PC-3 (cell line): Measurements from ENCODE around the gene ABHD12B. TPM values are rescaled to one million over a fixed set of nuclear protein-coding genes. Genes with fewer than 3 reads are reported as not detected.

ENCODE experiments used
- ATAC-seq: fragments of 200-7000 bp; cut with Tn5 transposase; 2 replicates; pipeline ENCODE4 v1.9.1; 2020; ENCODE audit warnings: mild to moderate bottlenecking, moderate library complexity
- BruUV-seq: library from RNA; stranded (reverse); fragments of 400-500 nt; replicated peaks from 2 replicates; lab custom pipeline; 2021; lab: Mats Ljungman, UMichigan
- CTCF ChIA-PET: fragments of 300-600 bp; sonication (Branson Sonifier 250); formaldehyde crosslinking; loops from one replicate; lab custom pipeline; 2022; ENCODE audit warnings: antibody characterized with exemption; lab: Charles Lee
- POLR2A ChIA-PET: fragments of 300-600 bp; sonication (Branson Sonifier 250); formaldehyde crosslinking; loops from one replicate; lab custom pipeline; 2022; ENCODE audit warnings: antibody characterized with exemption; ENCODE audit not compliant: unreplicated experiment; lab: Charles Lee
- DNase-seq: peaks from one replicate; pipeline ENCODE4 v3.0.0-alpha.2; 2015
- H2AFZ ChIP-seq: fragments of 300-600 bp; sonication (generic); 2 replicates; pipeline ENCODE4 v1.6.0; 2016; ENCODE audit warnings: antibody characterized with exemption, low read length
- H3F3A ChIP-seq: fragments of 300-600 bp; sonication (generic); one replicate; pipeline ENCODE4 v1.6.0; 2017; ENCODE audit warnings: antibody characterized with exemption, low read length, control low read depth, mild to moderate bottlenecking; ENCODE audit not compliant: unreplicated experiment
- H3K27ac ChIP-seq: fragments of 300-600 bp; sonication (generic); 2 replicates; pipeline ENCODE4 v1.5.1; 2016; ENCODE audit warnings: mild to moderate bottlenecking, low read length
- H3K27me3 ChIP-seq: fragments of 300-600 bp; sonication (generic); 2 replicates; pipeline ENCODE4 v1.6.1; 2016; ENCODE audit warnings: low read length, mixed read lengths
- H3K36me3 ChIP-seq: fragments of 300-600 bp; sonication (generic); 2 replicates; pipeline ENCODE4 v1.6.1; 2016; ENCODE audit warnings: low read depth, mixed run types, low read length, mixed read lengths
- H3K4me1 ChIP-seq: fragments of 300-600 bp; sonication (generic); 2 replicates; pipeline ENCODE4 v1.5.1; 2016; ENCODE audit warnings: low read length; ENCODE audit not compliant: insufficient read depth
- H3K4me2 ChIP-seq: fragments of 300-600 bp; sonication (generic); 2 replicates; pipeline ENCODE4 v1.6.0; 2016; ENCODE audit warnings: low read length
- H3K4me3 ChIP-seq: fragments of 300-600 bp; sonication (generic); 2 replicates; pipeline ENCODE4 v1.5.1; 2016; ENCODE audit warnings: mild to moderate bottlenecking, low read length, mixed read lengths
- H3K79me2 ChIP-seq: fragments of 300-600 bp; sonication (generic); 2 replicates; pipeline ENCODE4 v1.6.1; 2017; ENCODE audit warnings: low read length, mixed read lengths
- H3K9ac ChIP-seq: fragments of 300-600 bp; sonication (generic); 2 replicates; pipeline ENCODE4 v1.6.0; 2016; ENCODE audit warnings: mild to moderate bottlenecking, low read length
- H3K9me2 ChIP-seq: fragments of 300-600 bp; sonication (generic); replicated peaks from 2 replicates; pipeline ENCODE4 v1.6.1; 2016; ENCODE audit warnings: mixed run types, low read length, mixed read lengths
- H3K9me3 ChIP-seq: fragments of 300-600 bp; sonication (generic); 2 replicates; pipeline ENCODE4 v1.6.1; 2016; ENCODE audit warnings: low read length, mixed read lengths
- H4K20me1 ChIP-seq: fragments of 300-600 bp; sonication (generic); 2 replicates; pipeline ENCODE4 v1.6.1; 2016; ENCODE audit warnings: low read length, mixed read lengths
- CTCF ChIP-seq: fragments of 300-600 bp; sonication (generic); conservative IDR thresholded peaks from 2 replicates; pipeline ENCODE4 v1.5.1; 2017; ENCODE audit warnings: antibody characterized with exemption, low read depth, mild to moderate bottlenecking, low read length
- EZH2 ChIP-seq: fragments of 300-600 bp; sonication (generic); IDR thresholded peaks from one replicate; pipeline ENCODE4 v1.6.1; 2017; ENCODE audit warnings: antibody characterized with exemption, mild to moderate bottlenecking, low read length; ENCODE audit not compliant: unreplicated experiment
- EZH2phosphoT487 ChIP-seq: fragments of 300-600 bp; sonication (generic); IDR thresholded peaks from 2 replicates; pipeline ENCODE4 v1.6.1; 2018; ENCODE audit warnings: mild to moderate bottlenecking, antibody characterized with exemption, low read length, borderline replicate concordance
- intact Hi-C: fragments of 100-400 bp; cut with micrococcal nuclease; formaldehyde crosslinking; loops from 2 replicates; pipeline ENCODE4 v1.9.0; 2023
- total RNA-seq: library from RNA; depleted of rRNA; stranded (reverse); fragments of >200 nt; gene quantifications from 2 replicates; pipeline ENCODE4 v1.2.3, GENCODE V29; 2014

ABHD12B gene
- total RNA-seq, 1 experiment from 2014 or later = not detected

GRCh38 chr14:50947446-50947845, 75.6 kb downstream of the ABHD12B start:
- Histone ChIP-seq H3K79me2 (peaks cover 18% of the 10 kb centered on the region), H3F3A (no peaks in the 10 kb centered on the region), H3K9me3 (no peaks in the 10 kb centered on the region), H3K36me3 (no peaks in the 10 kb centered on the region), H3K9ac (no peak overlapping the region; the same call in 1 of the 2 replicates), H3K4me2 (peak overlapping the region; percentile 10), H3K27me3 (no peaks in the 10 kb centered on the region), H3K27ac (peak overlapping the region; percentile 32), H3K4me1 (peaks cover 14% of the 10 kb centered on the region), H4K20me1 (no peaks in the 10 kb centered on the region), H3K4me3 (no peak overlapping the region), H2AFZ (peak overlapping the region; percentile 82), H3K9me2 (no peaks in the 10 kb centered on the region)
- ATAC-seq (0 out of 2 replicates have a peak, but pooled peaks have one; percentile 2), DNase-seq (peak; percentile 52)
- no TSS peak for BruUV-seq
- CTCF ChIA-PET = no interaction called here
- no peak for TF ChIP-seq CTCF
- no peak for TF ChIP-seq EZH2
- no peak for TF ChIP-seq EZH2phosphoT487
- intact Hi-C loops = loop anchor here (10.0 kb wide), 1 partner anchor 707 kb away; the partner anchor contains the start of gene FRMD6
- POLR2A ChIA-PET = interaction anchor here (0.9 kb wide), 1 partner anchor 87 kb away, joined by 4 read pairs; no protein-coding TSS in a partner anchor

- H3K9ac ChIP-seq = no peak overlapping the region
- ATAC-seq (no peak), DNase-seq (no peak)
- no TSS peak for BruUV-seq
- no peaks in the 10 kb centered on the region for H3F3A ChIP-seq
- no peaks in the 10 kb centered on the region for H3K27me3 ChIP-seq
- H3K4me1 ChIP-seq = peaks cover 14% of the 10 kb centered on the region
- H4K20me1 ChIP-seq = no peaks in the 10 kb centered on the region
- no peak overlapping the region for H3K4me2 ChIP-seq
- H3K27ac ChIP-seq = no peak overlapping the region
- H2AFZ ChIP-seq = peak overlapping the region; percentile 82; the same call in 1 of the 2 replicates
- H3K9me3 ChIP-seq = no peaks in the 10 kb centered on the region
- intact Hi-C loops = loop anchor here (10.0 kb wide), 1 partner anchor 707 kb away; the partner anchor contains the start of gene FRMD6
- TF ChIP-seq EZH2phosphoT487 = no peak
- TF ChIP-seq CTCF = no peak
- no peak for TF ChIP-seq EZH2
- ChIA-PET CTCF (no interaction called here), POLR2A (interaction anchor here (0.9 kb wide), 1 partner anchor 88 kb away, joined by 4 read pairs; no protein-coding TSS in a partner anchor)
- peaks cover 10% of the 10 kb centered on the region for H3K79me2 ChIP-seq
- H3K4me3 ChIP-seq = no peak overlapping the region
- no peaks in the 10 kb centered on the region for H3K9me2 ChIP-seq
- H3K36me3 ChIP-seq = no peaks in the 10 kb centered on the region
These were observed 76.4 kb downstream of the ABHD12B start for GRCh38 chr14:50948205-50948604.

GRCh38 chr14:50951032-50951431, 79.2 kb downstream of the ABHD12B start:
- no peaks in the 10 kb centered on the region for H3K9me2 ChIP-seq
- peaks cover 6% of the 10 kb centered on the region for H3F3A ChIP-seq
- H3K4me1 ChIP-seq = peaks cover 28% of the 10 kb centered on the region
- H3K4me2 ChIP-seq = no peak overlapping the region
- no peaks in the 10 kb centered on the region for H3K79me2 ChIP-seq
- no TSS peak for BruUV-seq
- no peak overlapping the region for H3K4me3 ChIP-seq
- no peak overlapping the region for H3K9ac ChIP-seq
- no peaks in the 10 kb centered on the region for H3K27me3 ChIP-seq
- H3K9me3 ChIP-seq = no peaks in the 10 kb centered on the region
- no peak for DNase-seq
- no peaks in the 10 kb centered on the region for H4K20me1 ChIP-seq
- H3K36me3 ChIP-seq = no peaks in the 10 kb centered on the region
- no peak overlapping the region for H2AFZ ChIP-seq
- TF ChIP-seq CTCF = no peak
- TF ChIP-seq EZH2phosphoT487 = no peak
- TF ChIP-seq EZH2 = no peak
- POLR2A ChIA-PET = no interaction called here
- no peak overlapping the region for H3K27ac ChIP-seq
- ATAC-seq = no peak
- CTCF ChIA-PET = no interaction called here
- intact Hi-C loops = loop anchor here (10.0 kb wide), 1 partner anchor 834 kb away; no protein-coding TSS in a partner anchor
